GM12801 (cell line): ENCODE results near the gene TLX1.

Experiments used
- TF ChIP-seq, protein P1 (sequence below): IDR thresholded peaks from one replicate; pipeline ENCODE4 v1.5.1; 2011; ENCODE audit warnings: control low read depth; ENCODE audit not compliant: insufficient read length; ENCODE audit errors: extremely low read depth

Gene TLX1

DNA sequence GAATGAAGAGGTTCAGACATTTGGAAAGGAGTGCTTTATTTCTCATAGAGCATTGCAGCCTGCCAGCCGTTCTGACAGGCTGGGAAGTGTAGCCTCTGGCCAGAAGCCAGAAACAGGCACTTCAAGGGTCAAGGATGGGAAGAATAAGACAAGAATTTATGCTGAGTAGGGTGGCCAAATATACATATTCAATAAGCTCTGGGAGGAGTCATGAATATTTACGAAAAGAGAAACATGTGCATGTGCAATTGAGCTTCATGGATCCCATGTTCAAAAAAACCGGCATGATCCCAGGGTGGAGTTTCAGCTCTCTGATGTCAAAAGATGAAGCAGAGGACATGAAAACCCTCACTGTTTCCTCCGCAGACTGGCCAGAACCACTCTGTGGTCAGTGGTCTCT is 32.9 kb downstream of the TLX1 start:
- TF ChIP-seq, protein P1, sequence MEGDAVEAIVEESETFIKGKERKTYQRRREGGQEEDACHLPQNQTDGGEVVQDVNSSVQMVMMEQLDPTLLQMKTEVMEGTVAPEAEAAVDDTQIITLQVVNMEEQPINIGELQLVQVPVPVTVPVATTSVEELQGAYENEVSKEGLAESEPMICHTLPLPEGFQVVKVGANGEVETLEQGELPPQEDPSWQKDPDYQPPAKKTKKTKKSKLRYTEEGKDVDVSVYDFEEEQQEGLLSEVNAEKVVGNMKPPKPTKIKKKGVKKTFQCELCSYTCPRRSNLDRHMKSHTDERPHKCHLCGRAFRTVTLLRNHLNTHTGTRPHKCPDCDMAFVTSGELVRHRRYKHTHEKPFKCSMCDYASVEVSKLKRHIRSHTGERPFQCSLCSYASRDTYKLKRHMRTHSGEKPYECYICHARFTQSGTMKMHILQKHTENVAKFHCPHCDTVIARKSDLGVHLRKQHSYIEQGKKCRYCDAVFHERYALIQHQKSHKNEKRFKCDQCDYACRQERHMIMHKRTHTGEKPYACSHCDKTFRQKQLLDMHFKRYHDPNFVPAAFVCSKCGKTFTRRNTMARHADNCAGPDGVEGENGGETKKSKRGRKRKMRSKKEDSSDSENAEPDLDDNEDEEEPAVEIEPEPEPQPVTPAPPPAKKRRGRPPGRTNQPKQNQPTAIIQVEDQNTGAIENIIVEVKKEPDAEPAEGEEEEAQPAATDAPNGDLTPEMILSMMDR = no peak

DNA sequence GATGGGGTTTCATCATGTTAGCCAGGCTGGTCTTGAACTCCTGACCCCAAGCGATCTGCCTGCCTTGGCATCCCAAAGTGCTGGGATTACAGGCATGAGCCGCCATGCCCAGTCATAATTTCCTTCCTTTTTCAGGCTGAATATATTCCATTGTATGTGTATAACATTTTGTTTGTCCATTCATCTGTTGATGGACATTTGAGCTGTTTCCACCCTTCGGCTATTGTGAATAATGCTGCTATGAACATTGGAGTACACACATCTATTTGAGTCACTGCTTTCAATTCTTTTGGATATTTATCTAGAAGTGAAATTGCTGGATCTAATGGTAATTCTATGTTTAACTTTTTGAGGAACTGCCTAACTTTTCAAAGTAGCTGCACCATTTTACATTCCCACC is 34.6 kb downstream of the TLX1 start:
- TF ChIP-seq, protein P1 = no peak

DNA sequence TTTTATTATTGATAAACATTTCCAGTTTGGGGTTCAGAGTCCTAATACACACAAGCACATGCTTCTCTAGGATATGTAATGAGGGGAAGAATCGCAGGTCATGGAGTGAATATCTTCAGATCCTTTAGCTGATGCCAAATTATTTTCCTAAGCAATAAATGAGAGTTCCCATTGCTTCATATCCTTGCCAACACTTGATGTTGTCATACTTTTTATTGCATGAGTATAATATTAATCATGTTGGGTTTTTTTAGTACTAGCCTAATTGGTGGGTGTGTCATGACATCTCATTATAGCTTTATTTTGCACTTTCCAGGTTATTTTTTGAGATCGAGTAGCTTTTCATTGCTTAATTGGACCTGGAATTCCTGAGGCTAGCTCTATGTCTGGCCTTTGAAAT is 35.3 kb downstream of the TLX1 start:
- TF ChIP-seq, protein P1 = no peak

DNA sequence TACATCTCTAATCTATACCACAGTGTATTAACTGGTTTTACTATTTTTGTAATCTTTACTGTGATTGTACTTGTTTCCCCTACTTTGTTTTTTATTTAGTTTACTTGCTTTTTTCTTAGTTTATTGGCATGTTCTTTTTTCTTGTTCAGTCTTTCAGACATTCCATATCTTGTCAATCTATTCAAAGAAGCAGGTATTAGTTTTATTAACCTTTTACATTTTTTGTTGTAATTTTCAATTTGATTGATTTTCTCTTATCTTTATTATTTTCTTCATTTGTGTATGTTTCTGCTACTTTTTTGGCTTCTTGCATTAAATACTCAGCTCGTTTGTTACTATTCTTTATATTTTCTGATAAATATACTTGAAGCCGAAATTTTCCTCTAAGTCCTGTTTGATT is 41.6 kb downstream of the TLX1 start:
- TF ChIP-seq, protein P1 = no peak

DNA sequence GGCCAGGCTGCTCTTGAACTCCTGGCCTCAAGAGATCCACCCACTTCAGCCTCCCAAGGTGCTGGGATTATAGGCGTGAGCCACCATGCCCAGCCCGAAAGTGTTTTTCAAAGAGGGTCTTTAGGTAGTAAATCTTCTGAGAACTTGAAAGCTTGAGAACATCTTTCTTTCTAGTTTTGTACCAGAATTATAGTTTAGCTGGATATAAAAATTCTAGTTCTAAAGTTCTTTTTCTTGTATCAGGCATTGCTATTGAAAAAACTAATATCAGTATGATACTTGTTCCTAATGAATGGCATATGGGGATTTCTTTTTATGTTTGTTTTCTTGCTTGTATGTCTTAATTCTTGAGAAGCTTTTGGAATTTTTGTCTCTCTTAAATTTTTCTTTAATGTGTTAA is 43.2 kb downstream of the TLX1 start:
- TF ChIP-seq, protein P1 = no peak

DNA sequence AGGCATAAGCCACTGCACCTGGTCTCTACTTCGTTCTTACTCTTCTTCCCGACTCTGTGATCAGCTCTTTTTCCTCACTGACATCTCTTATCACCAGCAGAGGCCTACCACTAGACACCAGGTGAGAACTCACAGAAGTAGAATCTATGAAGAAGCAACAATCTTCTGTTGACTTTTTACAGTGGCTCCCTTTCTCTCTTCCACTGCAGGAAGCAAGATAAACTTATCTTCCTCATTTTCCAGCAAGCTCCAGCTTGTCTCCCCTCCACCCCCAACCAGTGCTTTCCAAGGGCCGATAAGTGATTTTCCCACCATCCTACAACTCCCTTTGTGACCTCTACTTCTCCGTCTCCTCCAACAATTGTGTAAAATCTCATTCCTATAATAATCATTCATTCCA is 45.5 kb downstream of the TLX1 start:
- TF ChIP-seq, protein P1 = no peak

DNA sequence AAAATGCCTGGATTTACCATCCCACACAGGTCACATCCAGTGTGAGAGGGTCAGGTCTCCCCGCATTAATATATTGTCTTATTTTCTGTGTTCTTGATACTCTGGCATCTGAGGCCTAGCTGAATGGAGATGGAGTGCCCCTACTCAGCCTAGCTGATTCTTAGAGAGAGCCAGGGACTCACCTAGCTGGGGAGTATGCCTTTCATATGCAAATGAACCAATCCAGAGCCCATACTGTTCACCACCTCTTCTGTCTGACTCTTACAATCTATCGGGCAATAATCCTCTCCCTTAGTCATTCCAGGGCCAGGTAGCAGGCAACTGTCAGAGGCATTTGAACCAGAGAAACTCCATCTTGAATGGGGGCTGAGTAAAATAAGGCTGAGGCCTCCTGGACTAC is 51.8 kb downstream of the TLX1 start:
- TF ChIP-seq, protein P1 = no peak
